Upper lobe of left lung (tissue), 6 donors: ENCODE results near the gene MACROD2. TPM values are rescaled to one million over a fixed set of nuclear protein-coding genes. Genes with fewer than 3 reads are reported as not detected.
A peak's percentile ranks its signal among the peaks of the same experiment; 100 is the strongest.
"Not testable (repeated sequence)": the region's sequence is repeated elsewhere in the genome, so short reads cannot be mapped to it uniquely, and the experiment has no call there.

Source experiments
- ATAC-seq, 2 donors: fragments of 200-7000 bp; cut with Tn5 transposase; one replicate each; pipeline ENCODE4 v1.9.1; 2022; ENCODE audit warnings: mild to moderate bottlenecking in 2 of 2, moderate library complexity in 2 of 2; ENCODE audit not compliant: low FRiP score in 2 of 2
- DNase-seq, 2 donors: peaks; one replicate each; pipeline ENCODE4 v3.0.0-alpha.2; 2019 to 2020
- H3K27ac ChIP-seq, 4 donors: fragments of 200-600 bp; sonication (generic); one replicate each; pipeline ENCODE4 v1.5.1; 2016 to 2019
- H3K27me3 ChIP-seq, 4 donors: fragments of 200-600 bp; sonication (generic); one replicate each; pipeline ENCODE4 v1.5.1; 2017 to 2019
- H3K36me3 ChIP-seq, 4 donors: fragments of 200-600 bp; sonication (generic); one replicate each; pipeline ENCODE4 v1.5.1; 2016 to 2019
- H3K4me1 ChIP-seq, 4 donors: fragments of 200-600 bp; sonication (generic); one replicate each; pipeline ENCODE4 v1.5.1; 2018 to 2019
- H3K4me3 ChIP-seq, 4 donors: fragments of 200-600 bp; sonication (generic); one replicate each; pipeline ENCODE4 v1.5.1; 2017 to 2019; ENCODE audit warnings: mild to moderate bottlenecking in 2 of 4, moderate library complexity in 1 of 4
- H3K9me3 ChIP-seq, 4 donors: fragments of 200-600 bp; sonication (generic); one replicate each; pipeline ENCODE4 v1.5.1; 2018 to 2019
- CTCF ChIP-seq, 6 experiments: fragments of 450-650 bp in 4 of 6; fragments of 200-600 bp in 2 of 6; sonication (generic) in 2 of 6; IDR thresholded peaks; one replicate each; pipeline ENCODE4 v1.5.1; 2016 to 2019; ENCODE audit warnings: antibody characterized with exemption in 6 of 6
- EP300 ChIP-seq, 4 donors: sonication (generic); formaldehyde crosslinking; IDR thresholded peaks; one replicate each; pipeline ENCODE4 v1.5.1; 2017; ENCODE audit warnings: antibody characterized with exemption in 4 of 4, control low read depth in 2 of 4
- POLR2A ChIP-seq, 4 donors: fragments of 450-650 bp; IDR thresholded peaks; one replicate each; pipeline ENCODE4 v1.5.1; 2016 to 2017; ENCODE audit warnings: antibody characterized with exemption in 4 of 4, mild to moderate bottlenecking in 2 of 4
- POLR2AphosphoS5 ChIP-seq, 2 donors: sonication (generic); formaldehyde crosslinking; IDR thresholded peaks; one replicate each; pipeline ENCODE4 v1.5.1; 2017; ENCODE audit warnings: antibody characterized with exemption in 2 of 2
- WGBS, 2 donors: methylation state at CpG; one replicate each; pipeline ENCODE4 v1.1.5; 2017 to 2018; 5-methylcytosine and 5-hydroxymethylcytosine counted together
- total RNA-seq, 6 donors: library from RNA; depleted of rRNA in 4 of 6; stranded (reverse); fragments of >200 nt in 4 of 6; gene quantifications; one replicate each; pipeline versions ENCODE4 v1.1.0 to v1.2.1, GENCODE V29; 2016 to 2021
- donor health status: DM: no; HTN: no; CAD: no; lungs with moderate emphysema.
- donor health status: DM: no; HTN: yes; CAD: no; lungs with severe emphysema.

Gene MACROD2
- total RNA-seq, 6 donors from 2014 or later: 20.7 to 84.3 (median 36.3) TPM

GRCh38 chr20:14030991-14031390 is 35.7 kb downstream of the MACROD2 start:
- no peak for DNase-seq
- no peaks in the 10 kb centered on the region for H3K27me3 ChIP-seq

GRCh38 chr20:14033310-14033709 is 38.0 kb downstream of the MACROD2 start:
- Histone ChIP-seq H3K36me3 (no peaks in the 10 kb centered on the region), H3K9me3 (no peaks in the 10 kb centered on the region), H3K4me1 (no peaks in the 10 kb centered on the region), H3K4me3 (no peak overlapping the region), H3K27ac (no peak overlapping the region), H3K27me3 (no peaks in the 10 kb centered on the region)
- 76 to 97% methylated on average over 1 of the region's 1 CpG for WGBS, 2 donors
- DNase-seq: no peak
- no peak for TF ChIP-seq EP300 (IDR thresholded peaks at IDR 0.05)
- no peak for TF ChIP-seq POLR2AphosphoS5 (IDR thresholded peaks at IDR 0.05)
- TF ChIP-seq CTCF (IDR thresholded peaks at IDR 0.05): no peak
- no peak for TF ChIP-seq POLR2A (IDR thresholded peaks at IDR 0.05)
- no peak for ATAC-seq

More at GRCh38 chr20:14030991-14031390, 35.7 kb downstream of the MACROD2 start:
- 94 to 95% methylated on average over 1 of the region's 1 CpG for WGBS, 2 donors
- Histone ChIP-seq H3K4me3 (no peak overlapping the region), H3K9me3 (no peaks in the 10 kb centered on the region), H3K27ac (no peak overlapping the region), H3K4me1 (no peaks in the 10 kb centered on the region), H3K36me3 (no peaks in the 10 kb centered on the region)
- no peak for ATAC-seq
- no peak for TF ChIP-seq POLR2AphosphoS5 (IDR thresholded peaks at IDR 0.05)
- TF ChIP-seq CTCF (IDR thresholded peaks at IDR 0.05): no peak
- TF ChIP-seq POLR2A (IDR thresholded peaks at IDR 0.05): no peak
- TF ChIP-seq EP300 (IDR thresholded peaks at IDR 0.05): no peak

GRCh38 chr20:14036567-14036966 is 41.3 kb downstream of the MACROD2 start:
- H3K4me3 ChIP-seq: no peak overlapping the region
- TF ChIP-seq CTCF (IDR thresholded peaks at IDR 0.05) (no peak), POLR2AphosphoS5 (IDR thresholded peaks at IDR 0.05) (no peak), POLR2A (IDR thresholded peaks at IDR 0.05) (no peak), EP300 (IDR thresholded peaks at IDR 0.05) (no peak)

GRCh38 chr20:14044712-14045276 is 49.5 kb downstream of the MACROD2 start:
- ATAC-seq: not testable (repeated sequence)
- DNase-seq: peak in 1 of 2 donors; percentile 74
- 97 to 100% methylated on average over 12 to 19 of the region's 28 CpGs for WGBS, 2 donors

More at GRCh38 chr20:14036567-14036966, 41.3 kb downstream of the MACROD2 start:
- DNase-seq: no peak
- no peaks in the 10 kb centered on the region for H3K9me3 ChIP-seq
- WGBS, 2 donors: 92% methylated on average over 7 of the region's 7 CpGs
- no peak overlapping the region for H3K27ac ChIP-seq
- H3K27me3 ChIP-seq: no peaks in the 10 kb centered on the region
- no peak for ATAC-seq
- H3K4me1 ChIP-seq: no peaks in the 10 kb centered on the region
- no peaks in the 10 kb centered on the region for H3K36me3 ChIP-seq

GRCh38 chr20:14046534-14046933 is 51.2 kb downstream of the MACROD2 start:
- no peak for DNase-seq
- Histone ChIP-seq H3K4me1 (no peaks in the 10 kb centered on the region), H3K36me3 (no peaks in the 10 kb centered on the region), H3K4me3 (no peak overlapping the region), H3K27ac (no peak overlapping the region), H3K27me3 (no peaks in the 10 kb centered on the region), H3K9me3 (no peaks in the 10 kb centered on the region)
- ATAC-seq: no peak
- TF ChIP-seq CTCF (IDR thresholded peaks at IDR 0.05) (no peak), EP300 (IDR thresholded peaks at IDR 0.05) (no peak), POLR2AphosphoS5 (IDR thresholded peaks at IDR 0.05) (no peak)
- 94 to 95% methylated on average over 2 of the region's 2 CpGs for WGBS, 2 donors

More at GRCh38 chr20:14044712-14045276, 49.5 kb downstream of the MACROD2 start:
- not testable (repeated sequence) for H3K27ac ChIP-seq, H3K4me1 ChIP-seq, H3K4me3 ChIP-seq, H3K36me3 ChIP-seq, H3K27me3 ChIP-seq, H3K9me3 ChIP-seq
